Dendritic cell treated with granulocyte-macrophage colony-stimulating factor and Interleukin-4, amounts not matched to agents 40 ng/mL and 50 ng/mL, for 4 days (primary cell): ENCODE results near the gene PTPRN2.

Source experiments
- H3K27ac Mint-ChIP-seq: one replicate; pipeline ENCODE4 v1.8.0; 2022; ENCODE audit warnings: mild to moderate bottlenecking, mixed read lengths
- H3K27me3 Mint-ChIP-seq: one replicate; pipeline ENCODE4 v1.8.0; 2022; ENCODE audit warnings: mild to moderate bottlenecking, mixed read lengths
- H3K36me3 Mint-ChIP-seq: one replicate; pipeline ENCODE4 v1.8.0; 2022; ENCODE audit warnings: low read depth, mixed read lengths
- H3K4me1 Mint-ChIP-seq: one replicate; pipeline ENCODE4 v1.8.0; 2022; ENCODE audit warnings: low read depth, mixed read lengths
- H3K4me3 Mint-ChIP-seq: one replicate; pipeline ENCODE4 v1.8.0; 2022; ENCODE audit warnings: mild to moderate bottlenecking, moderate library complexity, mixed read lengths
- H3K9me3 Mint-ChIP-seq: one replicate; pipeline ENCODE4 v1.8.0; 2022; ENCODE audit warnings: mixed read lengths
- intact Hi-C: fragments of 100-400 bp; cut with micrococcal nuclease; formaldehyde crosslinking; loops from one replicate; pipeline ENCODE4 v1.15.0; 2022

The PTPRN2 gene

DNA sequence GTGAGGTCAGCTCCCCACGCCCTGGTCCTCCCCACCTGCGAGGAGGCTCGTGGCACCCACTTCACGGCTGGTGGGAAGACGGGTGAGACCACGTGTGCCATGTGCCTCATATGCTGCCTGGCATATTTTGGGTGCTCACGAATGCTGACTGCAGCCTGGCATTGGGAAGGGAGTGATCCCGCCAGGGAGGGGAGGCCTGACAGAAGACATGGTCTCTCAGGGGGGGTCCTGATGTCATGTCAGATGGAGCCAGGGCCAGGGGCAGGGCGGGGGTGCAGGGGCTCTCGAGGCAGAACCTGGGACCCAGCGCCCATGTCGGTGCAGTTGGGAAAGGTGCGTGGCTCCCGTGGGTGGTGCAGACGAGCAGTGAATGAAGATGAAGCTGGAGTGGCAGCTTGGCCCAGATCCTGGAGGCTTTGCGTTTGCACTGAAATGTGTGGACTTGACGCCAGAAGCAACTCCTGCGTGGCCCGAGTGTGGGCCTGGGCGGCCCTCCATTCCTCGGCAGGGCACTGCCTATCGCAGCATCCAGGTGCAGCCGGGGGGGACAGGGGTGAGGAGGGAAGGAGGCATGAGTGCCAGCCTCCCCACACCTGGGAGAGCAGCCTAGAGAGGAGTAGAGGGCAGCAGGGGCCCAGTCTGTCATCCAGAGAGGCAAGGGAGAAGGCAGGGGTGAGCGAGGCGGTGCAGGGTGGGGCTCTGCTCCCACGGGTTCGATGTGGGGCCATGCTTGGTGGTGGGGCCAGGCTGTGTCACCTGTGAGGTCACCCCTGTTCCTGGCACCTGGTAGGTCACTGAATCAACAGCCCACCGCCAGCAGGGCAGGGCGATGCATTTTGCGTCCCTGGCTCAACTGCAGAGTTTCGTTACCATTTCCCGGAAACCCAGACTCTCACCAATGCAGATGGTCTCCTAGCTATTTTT is 865.2 kb downstream of the PTPRN2 start:
- H3K4me1 Mint-ChIP-seq, result no peaks in the 10 kb centered on the region
- no peak overlapping the region for H3K27ac Mint-ChIP-seq
- intact Hi-C loops, result no loop called here
- no peaks in the 10 kb centered on the region for H3K9me3 Mint-ChIP-seq
- no peak overlapping the region for H3K4me3 Mint-ChIP-seq
- no peaks in the 10 kb centered on the region for H3K36me3 Mint-ChIP-seq
- peaks cover 4% of the 10 kb centered on the region for H3K27me3 Mint-ChIP-seq

DNA sequence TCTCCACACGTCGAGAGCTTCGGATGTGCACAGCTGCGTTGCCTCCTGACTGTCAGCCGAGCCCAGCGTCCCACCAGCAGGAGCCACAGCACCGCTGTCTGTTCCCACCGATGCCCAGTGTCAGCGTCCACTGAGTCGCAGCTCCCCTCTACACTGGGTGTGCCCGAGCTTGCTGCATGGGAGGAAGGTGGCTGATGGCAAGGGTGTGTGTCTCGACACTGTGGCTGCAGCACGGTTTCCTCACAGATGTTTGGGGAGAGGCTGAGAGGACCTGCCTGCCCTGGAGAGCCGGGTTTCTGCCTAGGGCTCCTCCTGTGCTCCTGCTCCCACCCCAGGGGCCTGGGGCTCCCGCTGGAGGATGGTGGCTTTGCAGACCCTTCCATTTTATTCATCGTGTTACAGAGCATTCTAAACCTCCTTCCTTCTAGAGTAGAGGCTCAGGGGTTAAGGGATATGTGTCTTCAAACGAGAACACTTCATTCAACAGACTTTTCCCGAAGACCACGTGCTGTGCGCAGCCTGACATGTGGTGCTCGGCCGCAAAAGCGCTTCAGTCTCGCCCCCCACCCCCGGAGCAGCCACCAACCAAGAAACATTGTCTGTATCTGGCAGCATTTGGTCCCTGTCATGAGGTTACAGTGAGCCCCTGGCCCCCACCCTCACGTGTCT is 866.0 kb downstream of the PTPRN2 start:
- Mint-ChIP-seq H3K27ac (no peak overlapping the region), H3K27me3 (peaks cover 2% of the 10 kb centered on the region), H3K9me3 (no peaks in the 10 kb centered on the region), H3K4me1 (no peaks in the 10 kb centered on the region), H3K36me3 (no peaks in the 10 kb centered on the region), H3K4me3 (no peak overlapping the region)
- intact Hi-C loops, result no loop called here

DNA sequence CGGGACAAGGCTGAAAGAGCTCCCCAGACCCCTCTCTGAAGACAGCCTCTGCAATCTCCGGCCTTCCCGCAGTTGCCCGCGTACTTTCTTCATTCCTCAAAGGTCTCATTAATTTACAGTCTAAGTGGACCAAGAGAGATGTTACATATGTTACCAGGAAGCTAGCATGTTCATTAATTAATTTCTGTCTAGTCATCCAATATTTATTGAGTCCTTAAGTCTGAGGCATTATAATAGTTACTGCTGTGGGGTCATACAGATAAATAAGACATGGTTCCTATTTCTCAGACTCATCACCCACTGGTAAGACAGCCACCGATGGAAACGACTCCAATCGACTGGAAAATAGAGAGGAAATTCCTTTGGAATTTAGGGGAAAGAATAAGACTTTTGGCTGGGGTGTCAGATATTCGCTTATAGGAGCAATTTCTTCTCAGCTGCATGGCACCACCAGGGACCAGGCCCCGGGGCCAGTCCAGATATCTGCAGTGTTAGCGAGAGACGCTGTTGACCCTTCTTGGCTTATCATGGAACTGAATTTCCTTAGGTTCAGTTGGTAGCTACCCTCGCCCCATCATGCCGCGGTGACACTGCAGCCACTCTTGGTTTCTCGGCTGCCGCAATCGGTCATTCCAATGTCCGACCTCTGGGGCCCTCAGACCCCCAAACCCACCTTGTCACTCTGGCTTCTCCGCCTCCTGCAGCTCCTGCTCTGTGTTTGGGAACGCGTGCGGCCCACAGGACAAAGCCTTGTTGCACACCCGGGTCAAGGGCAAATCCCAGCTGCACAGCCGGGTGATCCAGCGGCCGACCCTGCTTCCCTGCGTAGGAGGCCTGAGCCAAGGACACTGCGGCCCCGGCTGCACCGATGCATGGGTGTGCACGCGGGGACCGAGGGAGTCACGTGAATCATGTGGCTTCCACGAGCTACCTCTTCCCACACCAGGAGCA is 867.6 kb downstream of the PTPRN2 start:
- Mint-ChIP-seq H3K27me3 (peaks cover 2% of the 10 kb centered on the region), H3K4me3 (no peak overlapping the region), H3K27ac (no peak overlapping the region), H3K4me1 (no peaks in the 10 kb centered on the region), H3K9me3 (no peaks in the 10 kb centered on the region), H3K36me3 (no peaks in the 10 kb centered on the region)
- intact Hi-C loops, result no loop called here

DNA sequence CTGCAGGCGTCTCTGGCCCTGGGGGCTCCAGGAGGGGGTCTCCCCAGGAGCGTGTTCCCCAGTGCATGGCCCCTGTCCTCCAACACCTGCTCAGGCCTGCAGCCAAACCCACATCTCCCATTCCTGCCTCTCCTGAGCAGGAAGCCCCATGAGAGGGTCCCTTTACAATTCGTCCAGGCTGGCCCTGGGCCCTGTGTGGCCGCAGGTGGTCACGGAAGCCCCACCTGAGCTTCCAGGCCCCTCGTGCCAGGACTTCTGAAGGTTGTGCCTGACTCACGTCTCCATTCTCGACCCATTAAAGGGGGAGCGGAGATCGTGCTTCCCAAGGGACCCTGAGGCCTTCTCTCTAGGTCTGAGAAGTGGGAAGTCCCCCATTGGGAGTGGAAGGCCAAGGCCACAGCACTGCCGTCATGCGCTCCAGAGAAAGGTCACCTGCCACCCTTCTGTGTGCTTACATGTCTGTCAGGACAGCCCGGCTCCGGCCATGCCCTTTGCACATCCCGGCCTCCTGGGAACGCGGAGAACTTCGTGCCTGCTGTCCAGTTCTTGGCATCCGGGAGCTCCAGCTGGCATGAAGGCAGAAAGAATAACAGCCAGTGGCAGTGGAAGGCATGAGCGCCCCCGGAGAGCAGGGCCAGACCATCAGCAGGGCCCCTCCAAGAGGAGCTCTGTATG is 868.5 kb downstream of the PTPRN2 start:
- Mint-ChIP-seq H3K4me3 (no peak overlapping the region), H3K9me3 (no peaks in the 10 kb centered on the region), H3K27me3 (peaks cover 2% of the 10 kb centered on the region), H3K27ac (no peak overlapping the region), H3K4me1 (no peaks in the 10 kb centered on the region), H3K36me3 (no peaks in the 10 kb centered on the region)
- intact Hi-C loops, result no loop called here

DNA sequence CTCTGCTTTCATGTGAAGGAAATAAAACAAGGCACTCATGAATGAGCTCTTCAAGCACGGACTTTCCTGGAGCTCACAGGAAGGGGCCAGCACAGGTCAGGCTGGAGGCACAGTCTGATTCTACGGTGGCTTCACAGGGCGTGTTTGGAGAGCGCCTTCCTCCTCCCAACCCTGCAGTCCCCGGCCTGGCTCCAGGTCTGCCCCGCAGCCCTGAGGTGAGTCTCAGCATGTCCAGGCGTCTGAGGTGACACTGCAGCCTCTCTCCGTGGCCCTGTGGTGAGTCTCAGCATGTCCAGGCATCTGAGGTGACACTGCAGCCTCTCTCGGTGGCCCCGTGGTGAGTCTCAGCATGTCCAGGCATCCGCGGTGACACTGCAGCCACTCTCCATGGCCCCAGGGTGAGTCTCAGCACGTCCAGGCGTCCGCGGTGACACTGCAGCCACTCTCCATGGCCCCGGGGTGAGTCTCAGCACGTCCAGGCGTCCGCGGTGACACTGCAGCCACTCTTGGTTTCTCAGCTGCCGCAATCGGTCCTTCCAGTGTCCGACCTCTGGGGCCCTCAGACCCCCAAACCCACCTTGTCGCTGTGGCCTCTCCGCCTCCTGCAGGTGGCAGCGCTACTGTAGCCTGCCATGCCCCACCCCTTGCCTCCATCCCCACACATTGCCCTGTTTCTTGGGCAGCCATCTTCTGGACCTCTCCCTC is 869.2 kb downstream of the PTPRN2 start:
- no peaks in the 10 kb centered on the region for H3K36me3 Mint-ChIP-seq
- no peaks in the 10 kb centered on the region for H3K4me1 Mint-ChIP-seq
- H3K4me3 Mint-ChIP-seq, result no peak overlapping the region
- H3K9me3 Mint-ChIP-seq, result no peaks in the 10 kb centered on the region
- intact Hi-C loops, result no loop called here
- no peak overlapping the region for H3K27ac Mint-ChIP-seq
- H3K27me3 Mint-ChIP-seq, result peaks cover 3% of the 10 kb centered on the region

GRCh38 chr7:157717211-157718174 is 870.1 kb downstream of the PTPRN2 start:
- Mint-ChIP-seq H3K4me1 (no peaks in the 10 kb centered on the region), H3K27me3 (peaks cover 4% of the 10 kb centered on the region), H3K27ac (no peak overlapping the region), H3K36me3 (no peaks in the 10 kb centered on the region), H3K9me3 (no peaks in the 10 kb centered on the region), H3K4me3 (no peak overlapping the region)
- intact Hi-C loops, result no loop called here

DNA sequence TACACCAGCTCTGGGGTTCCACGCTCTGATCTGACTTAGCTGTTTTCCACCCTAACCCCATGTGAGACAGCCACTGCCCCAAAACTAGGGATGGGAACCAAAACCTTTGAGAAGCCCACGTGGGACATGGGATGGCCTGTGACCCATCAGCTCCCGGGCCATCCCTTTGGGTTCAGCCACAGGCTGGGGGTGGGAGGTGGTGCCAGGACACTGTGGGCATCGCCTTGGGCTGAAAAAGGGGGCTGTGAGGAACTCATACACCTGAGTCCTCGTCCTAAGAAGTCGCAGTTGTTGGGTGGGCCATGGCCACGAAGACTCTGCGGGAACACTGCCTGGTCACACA is 871.7 kb downstream of the PTPRN2 start:
- Mint-ChIP-seq H3K27me3 (peaks cover 4% of the 10 kb centered on the region), H3K27ac (no peak overlapping the region), H3K9me3 (no peaks in the 10 kb centered on the region), H3K36me3 (no peaks in the 10 kb centered on the region), H3K4me1 (no peaks in the 10 kb centered on the region), H3K4me3 (no peak overlapping the region)
- intact Hi-C loops, result no loop called here

DNA sequence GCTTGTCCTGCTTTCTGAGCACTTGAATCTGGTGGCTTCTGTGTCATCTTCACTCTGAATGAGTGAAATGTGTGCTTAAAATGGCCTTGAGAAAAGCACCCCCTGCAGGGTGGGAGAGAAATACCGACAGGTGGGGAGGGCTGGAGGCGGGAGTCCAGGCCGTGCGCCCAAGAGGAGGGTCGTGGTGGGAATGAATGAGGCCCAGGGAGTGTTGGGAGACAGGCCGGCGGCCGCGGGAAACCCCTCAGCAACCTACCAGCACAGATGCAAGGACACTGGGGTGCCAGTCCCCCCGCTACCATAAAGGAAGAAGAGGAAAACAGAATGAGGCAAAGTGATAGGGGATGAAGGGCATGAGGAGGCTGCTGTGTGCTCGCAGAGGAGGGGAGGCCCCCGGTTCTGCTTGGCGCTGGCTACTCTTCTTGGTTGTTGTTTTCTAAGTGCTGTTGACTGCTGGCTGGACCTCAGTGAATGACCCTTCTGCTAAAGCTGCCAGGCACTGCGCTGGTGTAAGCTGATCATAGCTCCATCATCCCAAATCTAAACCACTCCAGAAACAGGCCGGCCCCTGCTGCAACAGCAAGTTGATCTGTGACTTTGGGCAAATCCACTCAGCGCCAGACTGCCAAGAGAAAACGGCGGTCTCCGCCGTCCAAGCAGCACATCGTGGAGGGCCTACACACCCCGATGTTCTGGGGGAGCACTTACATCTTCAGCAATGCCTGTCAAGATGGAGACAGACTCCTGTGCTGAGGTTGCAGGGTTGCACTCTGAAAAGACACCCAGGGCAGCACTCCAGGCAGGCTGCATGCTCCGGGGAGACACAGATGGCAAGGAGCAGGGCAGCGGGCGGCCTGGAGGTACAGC is 872.3 kb downstream of the PTPRN2 start:
- Mint-ChIP-seq H3K27me3 (peaks cover 4% of the 10 kb centered on the region), H3K4me3 (no peak overlapping the region), H3K4me1 (no peaks in the 10 kb centered on the region), H3K9me3 (no peaks in the 10 kb centered on the region), H3K27ac (no peak overlapping the region), H3K36me3 (no peaks in the 10 kb centered on the region)
- intact Hi-C loops, result no loop called here

GRCh38 chr7:157714166-157715070 is 873.2 kb downstream of the PTPRN2 start:
- Mint-ChIP-seq H3K9me3 (no peaks in the 10 kb centered on the region), H3K27ac (no peak overlapping the region), H3K36me3 (no peaks in the 10 kb centered on the region), H3K27me3 (peaks cover 4% of the 10 kb centered on the region), H3K4me3 (no peak overlapping the region), H3K4me1 (no peaks in the 10 kb centered on the region)
- intact Hi-C loops, result no loop called here

- Mint-ChIP-seq H3K4me1 (no peaks in the 10 kb centered on the region), H3K27me3 (peaks cover 4% of the 10 kb centered on the region), H3K9me3 (no peaks in the 10 kb centered on the region), H3K27ac (no peak overlapping the region), H3K36me3 (no peaks in the 10 kb centered on the region), H3K4me3 (no peak overlapping the region)
- intact Hi-C loops, result no loop called here
Measured at GRCh38 chr7:157713591-157713990, 874.0 kb downstream of the PTPRN2 start.

- Mint-ChIP-seq H3K27ac (no peak overlapping the region), H3K4me3 (no peak overlapping the region), H3K27me3 (peaks cover 5% of the 10 kb centered on the region), H3K9me3 (no peaks in the 10 kb centered on the region), H3K36me3 (no peaks in the 10 kb centered on the region), H3K4me1 (no peaks in the 10 kb centered on the region)
- intact Hi-C loops, result no loop called here
Measured at GRCh38 chr7:157712666-157713235, 874.9 kb downstream of the PTPRN2 start.
